Subcutaneous adipose tissue (tissue), 4 donors: ENCODE data around the gene ZNF385C. TPM values are rescaled to one million over a fixed set of nuclear protein-coding genes. Genes with fewer than 3 reads are reported as not detected.

ENCODE experiments used
- total RNA-seq, 4 donors: library from RNA; depleted of rRNA; stranded (reverse); fragments of >200 nt; gene quantifications; one replicate each; pipeline ENCODE4 v1.1.0, GENCODE V29; 2016
- TF ChIP-seq, protein P1 (sequence below): fragments of 450-650 bp; IDR thresholded peaks from one replicate; pipeline ENCODE4 v1.5.1; 2016; ENCODE audit warnings: low read depth, mild to moderate bottlenecking, control low read depth, antibody characterized with exemption, moderate library complexity

The ZNF385C gene
- total RNA-seq, 4 donors from 2014 or later = 0.22 to 0.49 TPM; not detected in 2

DNA sequence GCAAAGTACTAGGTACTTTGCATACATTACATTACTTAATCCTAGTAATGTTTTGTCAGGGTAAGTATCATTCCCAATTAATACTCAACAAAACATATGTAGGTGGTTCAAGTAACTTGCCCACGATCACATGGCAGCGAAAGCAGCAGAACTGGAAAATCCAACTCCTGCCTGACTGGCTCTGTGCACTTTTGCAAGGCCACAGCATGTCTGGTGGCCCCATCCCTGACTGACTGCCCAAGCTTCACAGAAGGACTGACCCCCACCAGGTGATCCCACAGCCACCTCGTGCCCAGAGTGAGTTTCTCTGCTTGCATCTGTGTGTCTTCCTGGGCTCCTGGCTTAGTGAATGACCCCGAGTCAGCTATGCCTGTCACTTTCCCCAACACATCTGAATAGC, 120.3 kb downstream of the ZNF385C start:
- TF ChIP-seq, protein P1, sequence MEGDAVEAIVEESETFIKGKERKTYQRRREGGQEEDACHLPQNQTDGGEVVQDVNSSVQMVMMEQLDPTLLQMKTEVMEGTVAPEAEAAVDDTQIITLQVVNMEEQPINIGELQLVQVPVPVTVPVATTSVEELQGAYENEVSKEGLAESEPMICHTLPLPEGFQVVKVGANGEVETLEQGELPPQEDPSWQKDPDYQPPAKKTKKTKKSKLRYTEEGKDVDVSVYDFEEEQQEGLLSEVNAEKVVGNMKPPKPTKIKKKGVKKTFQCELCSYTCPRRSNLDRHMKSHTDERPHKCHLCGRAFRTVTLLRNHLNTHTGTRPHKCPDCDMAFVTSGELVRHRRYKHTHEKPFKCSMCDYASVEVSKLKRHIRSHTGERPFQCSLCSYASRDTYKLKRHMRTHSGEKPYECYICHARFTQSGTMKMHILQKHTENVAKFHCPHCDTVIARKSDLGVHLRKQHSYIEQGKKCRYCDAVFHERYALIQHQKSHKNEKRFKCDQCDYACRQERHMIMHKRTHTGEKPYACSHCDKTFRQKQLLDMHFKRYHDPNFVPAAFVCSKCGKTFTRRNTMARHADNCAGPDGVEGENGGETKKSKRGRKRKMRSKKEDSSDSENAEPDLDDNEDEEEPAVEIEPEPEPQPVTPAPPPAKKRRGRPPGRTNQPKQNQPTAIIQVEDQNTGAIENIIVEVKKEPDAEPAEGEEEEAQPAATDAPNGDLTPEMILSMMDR = no peak

DNA sequence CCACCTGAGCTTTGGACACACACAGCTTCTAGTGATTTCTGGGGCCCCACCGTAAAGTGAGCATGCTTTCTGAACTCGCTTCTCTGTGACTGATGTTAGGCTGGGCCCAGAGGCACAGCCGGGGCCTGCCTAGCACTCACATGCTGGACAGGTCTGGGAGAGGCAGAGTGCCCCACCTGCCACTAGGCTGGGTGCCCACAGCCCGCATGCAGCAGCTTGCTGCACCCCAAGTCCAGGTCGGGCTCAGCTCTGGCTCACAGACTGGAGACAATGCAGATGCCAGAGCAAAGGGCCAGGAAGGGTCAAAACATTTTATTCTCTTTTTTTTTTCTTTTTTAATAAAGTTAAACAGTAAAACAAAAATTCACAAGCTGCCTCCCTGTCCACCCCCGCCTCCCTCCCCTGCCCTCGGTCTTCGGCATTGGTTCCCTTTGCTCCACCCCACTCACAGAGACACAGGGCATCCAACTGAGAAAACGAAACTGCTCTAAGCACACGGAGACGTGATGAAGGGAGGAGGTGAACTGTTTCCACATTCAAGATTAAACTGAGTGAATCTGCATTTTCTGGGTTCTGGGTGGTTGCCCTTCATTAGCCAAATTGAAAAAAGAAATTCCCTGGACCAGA, 122.0 kb downstream of the ZNF385C start:
- TF ChIP-seq, protein P1 = no peak

Other genes with a start within 250 kb of the ZNF385C start
- 10 to 100 TPM; 15.1 to 20.5 (median 17.8) TPM for gene KLHL11, start 233.1 kb downstream of the ZNF385C start, total RNA-seq
- gene ACLY, start 179.5 kb downstream of the ZNF385C start, total RNA-seq = 10 to 100 TPM; 50.9 to 75.9 (median 64.1) TPM
- gene ODAD4, start 167.9 kb downstream of the ZNF385C start, total RNA-seq = under 1 TPM; 0.33 to 0.88 (median 0.44) TPM
- gene CNP, start 131.7 kb downstream of the ZNF385C start, total RNA-seq = 10 to 100 TPM; 25.4 to 96.1 (median 55.2) TPM
- gene DNAJC7, start 81.0 kb downstream of the ZNF385C start, total RNA-seq = 10 to 100 TPM; 70.1 to 79.6 (median 76.4) TPM
- 10 to 100 TPM; 21.2 to 37.1 (median 29.0) TPM for gene NKIRAS2, start 78.4 kb downstream of the ZNF385C start, total RNA-seq
- gene C17orf113, start 47.9 kb downstream of the ZNF385C start, total RNA-seq = 1 to 10 TPM in 1 of 4 donors, under 1 TPM in 2, not detected in 1; 0.17 to 1.7 (median 0.44) TPM
- 10 to 100 TPM in 3 of 4 donors, 1 to 10 TPM in 1; 4.7 to 17.1 (median 13.5) TPM for gene DHX58, start 14.2 kb upstream of the ZNF385C start, total RNA-seq
- gene KAT2A, start 22.9 kb upstream of the ZNF385C start, total RNA-seq = 10 to 100 TPM; 27.2 to 49.9 (median 32.8) TPM
- gene HSPB9, start 24.3 kb upstream of the ZNF385C start, total RNA-seq = not detected
- gene RAB5C, start 56.5 kb upstream of the ZNF385C start, total RNA-seq = 100 to 1,000 TPM in 3 of 4 donors, 10 to 100 TPM in 1; 89.7 to 167 (median 115) TPM
- under 1 TPM in 3 of 4 donors, not detected in 1; 0.16 to 0.34 (median 0.19) TPM for gene KCNH4, start 82.7 kb upstream of the ZNF385C start, total RNA-seq
- gene HCRT, start 87.0 kb upstream of the ZNF385C start, total RNA-seq = not detected
- gene GHDC, start 96.0 kb upstream of the ZNF385C start, total RNA-seq = 10 to 100 TPM; 18.8 to 47.5 (median 45.3) TPM
- 100 to 1,000 TPM in 2 of 4 donors, 10 to 100 TPM in 2; 87.6 to 200 (median 113) TPM for gene STAT5B, start 177.9 kb upstream of the ZNF385C start, total RNA-seq
- 100 to 1,000 TPM; 158 to 721 (median 285) TPM for gene STAT5A, start 190.0 kb upstream of the ZNF385C start, total RNA-seq